ENCODE results near the gene MRPL11. TPM values are rescaled to one million over a fixed set of nuclear protein-coding genes. Genes with fewer than 3 reads are reported as not detected.
"Not testable (repeated sequence)": the region's sequence is repeated elsewhere in the genome, so short reads cannot be mapped to it uniquely, and the experiment has no call there.

The MRPL11 gene
- total RNA-seq, 4 donors from 2014 or later: 29.2 to 38.0 (median 32.3) TPM

- no peak for TF ChIP-seq CTCF (IDR thresholded peaks at IDR 0.05)
- ATAC-seq (ENCODE audit: low FRiP score): peak; percentile 98
- DNase-seq (ENCODE audit: low spot score): peak; percentile 92
These were observed 27.8 kb upstream of the MRPL11 start, which contains the start of gene PELI3 for GRCh38 chr11:66466225-66467033. Gene PELI3, plus strand, starts transcription at chr11:66466905. Its CDS starts 1,224 bp downstream, at chr11:66468129.

GRCh38 chr11:66465373-66466224 is 27.0 kb upstream of the MRPL11 start:
- ATAC-seq (ENCODE audit: low FRiP score): no peak
- DNase-seq (ENCODE audit: low spot score): no peak
- TF ChIP-seq CTCF (IDR thresholded peaks at IDR 0.05): no peak

GRCh38 chr11:66464916-66465315 is 26.3 kb upstream of the MRPL11 start:
- no peak for TF ChIP-seq CTCF (IDR thresholded peaks at IDR 0.05)
- no peak for DNase-seq (ENCODE audit: low spot score)
- ATAC-seq (ENCODE audit: low FRiP score): no peak

GRCh38 chr11:66464116-66464515 is 25.5 kb upstream of the MRPL11 start:
- ATAC-seq (ENCODE audit: low FRiP score); DNase-seq (ENCODE audit: low spot score): not testable (repeated sequence)

GRCh38 chr11:66462911-66463310 is 24.3 kb upstream of the MRPL11 start:
- ATAC-seq (ENCODE audit: low FRiP score): no peak
- no peak for DNase-seq (ENCODE audit: low spot score)
- no peak for TF ChIP-seq CTCF (IDR thresholded peaks at IDR 0.05)

GRCh38 chr11:66462010-66462409 is 23.4 kb upstream of the MRPL11 start:
- ATAC-seq (ENCODE audit: low FRiP score): no peak
- no peak for TF ChIP-seq CTCF (IDR thresholded peaks at IDR 0.05)
- DNase-seq (ENCODE audit: low spot score): no peak

- no peak for TF ChIP-seq CTCF (IDR thresholded peaks at IDR 0.05)
- ATAC-seq (ENCODE audit: low FRiP score) (no peak), DNase-seq (ENCODE audit: low spot score) (no peak)
These were observed 20.6 kb upstream of the MRPL11 start for GRCh38 chr11:66459138-66459778.

All from omental fat pad (tissue), 4 donors.